Psoas muscle (tissue), 8 donors: Measurements from ENCODE around the gene IFNLR1. TPM values are rescaled to one million over a fixed set of nuclear protein-coding genes. Genes with fewer than 3 reads are reported as not detected.
"Not testable (repeated sequence)": the region's sequence is repeated elsewhere in the genome, so short reads cannot be mapped to it uniquely, and the experiment has no call there.

Experiments
- ATAC-seq, 4 donors: fragments of 200-7000 bp; cut with Tn5 transposase; one replicate each; pipeline ENCODE4 v1.9.1; 2020; ENCODE audit warnings: moderate library complexity in 3 of 4, mild to moderate bottlenecking in 2 of 4
- DNase-seq, 2 donors: peaks; one replicate each; pipeline ENCODE4 v3.0.0-alpha.2; 2020
- H3K27ac ChIP-seq: fragments of 200-600 bp; one replicate; pipeline ENCODE4 v1.8.0; 2022
- H3K27me3 ChIP-seq, 3 donors: fragments of 200-600 bp in 1 of 3; one replicate each; pipeline versions ENCODE4 v1.6.1 to v1.8.0; 2013 to 2022; ENCODE audit warnings: low read length in 2 of 3, mild to moderate bottlenecking in 2 of 3, moderate library complexity in 1 of 3; ENCODE audit not compliant: insufficient read depth in 3 of 3
- H3K36me3 ChIP-seq, 2 donors: fragments of 200-600 bp in 1 of 2; one replicate each; pipeline versions ENCODE4 v1.6.1 to v1.8.0; 2013 to 2022; ENCODE audit warnings: low read depth in 1 of 2, mild to moderate bottlenecking in 1 of 2, moderate library complexity in 1 of 2; ENCODE audit not compliant: insufficient read depth in 1 of 2
- H3K4me1 ChIP-seq: fragments of 200-600 bp; one replicate; pipeline ENCODE4 v1.8.0; 2022
- H3K4me3 ChIP-seq: fragments of 200-600 bp; one replicate; pipeline ENCODE4 v1.8.0; 2022; ENCODE audit warnings: mild to moderate bottlenecking
- H3K9me3 ChIP-seq: fragments of 200-600 bp; one replicate; pipeline ENCODE4 v1.8.0; 2022
- WGBS, 3 donors: extraction: QIAGEN DNeasy Blood & Tissue Kit; methylation state at CpG; one replicate each; pipeline versions ENCODE4 v1.1.6 to v1.1.7; 2013; 5-methylcytosine and 5-hydroxymethylcytosine counted together
- intact Hi-C, 2 donors: fragments of 100-400 bp; cut with DNase I; formaldehyde crosslinking; loops; one replicate each; pipeline versions ENCODE4 v1.11.0 to v1.14.2; 2022
- polyA plus RNA-seq, 3 donors: library from polyadenylated mRNA; stranded (reverse); fragments of 200-250 nt; gene quantifications; one replicate each; pipeline ENCODE4 v1.2.3, GENCODE V29; 2013
- total RNA-seq, 4 donors: library from RNA; stranded (reverse); fragmentation: NEBNext Ultra II Directional in 2 of 4; extraction: Animal tissue kit (Norgen Biotek cat#: 25700) in 2 of 4; gene quantifications; one replicate each; pipeline versions ENCODE4 v1.2.1 to v1.2.4, GENCODE V29; 2021 to 2023
- TF ChIP-seq, protein P1 (sequence below): fragments of 200-600 bp; IDR thresholded peaks from one replicate; pipeline ENCODE4 v1.8.0; 2022; ENCODE audit warnings: antibody characterized with exemption
- donor health status: healthy with polysubstance abuse.
- donor health status: DM: no; HTN: no; CAD: no; lungs with moderate emphysema.
- donor health status: Bipolar disorder and iron deficiency.
- donor health status: healthy.
- donor health status: DM: yes; HTN: yes; CAD: no.
- donor health status: DM: no; HTN: no; CAD: no.
- donor health status: DM: no; HTN: no; CAD: no.
- donor health status: DM: yes; HTN: yes; CAD: no.

Gene IFNLR1
- total and polyA plus RNA-seq, 7 donors: 0.05 to 3.9 (median 1.9) TPM

DNA sequence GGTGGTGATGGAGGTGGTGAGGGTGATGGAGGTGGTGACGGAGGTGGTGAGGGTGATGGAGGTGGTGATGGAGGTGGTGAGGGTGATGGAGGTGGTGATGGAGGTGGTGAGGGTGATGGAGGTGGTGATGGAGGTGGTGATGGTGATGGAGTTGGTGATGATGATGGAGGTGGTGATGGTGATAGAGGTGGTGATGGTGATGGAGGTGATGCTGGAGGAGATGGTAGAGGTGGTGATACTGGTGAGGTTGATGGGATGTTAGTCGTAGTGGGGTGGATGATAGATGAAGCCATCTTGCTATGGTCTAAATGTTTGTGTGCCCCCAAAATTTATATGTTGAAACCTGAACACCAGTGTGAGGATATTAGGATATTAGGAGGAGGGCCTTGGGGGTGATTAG, 25.3 kb upstream of the IFNLR1 start:
- intact Hi-C loops: no loop called here
- TF ChIP-seq, protein P1, sequence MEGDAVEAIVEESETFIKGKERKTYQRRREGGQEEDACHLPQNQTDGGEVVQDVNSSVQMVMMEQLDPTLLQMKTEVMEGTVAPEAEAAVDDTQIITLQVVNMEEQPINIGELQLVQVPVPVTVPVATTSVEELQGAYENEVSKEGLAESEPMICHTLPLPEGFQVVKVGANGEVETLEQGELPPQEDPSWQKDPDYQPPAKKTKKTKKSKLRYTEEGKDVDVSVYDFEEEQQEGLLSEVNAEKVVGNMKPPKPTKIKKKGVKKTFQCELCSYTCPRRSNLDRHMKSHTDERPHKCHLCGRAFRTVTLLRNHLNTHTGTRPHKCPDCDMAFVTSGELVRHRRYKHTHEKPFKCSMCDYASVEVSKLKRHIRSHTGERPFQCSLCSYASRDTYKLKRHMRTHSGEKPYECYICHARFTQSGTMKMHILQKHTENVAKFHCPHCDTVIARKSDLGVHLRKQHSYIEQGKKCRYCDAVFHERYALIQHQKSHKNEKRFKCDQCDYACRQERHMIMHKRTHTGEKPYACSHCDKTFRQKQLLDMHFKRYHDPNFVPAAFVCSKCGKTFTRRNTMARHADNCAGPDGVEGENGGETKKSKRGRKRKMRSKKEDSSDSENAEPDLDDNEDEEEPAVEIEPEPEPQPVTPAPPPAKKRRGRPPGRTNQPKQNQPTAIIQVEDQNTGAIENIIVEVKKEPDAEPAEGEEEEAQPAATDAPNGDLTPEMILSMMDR: no peak
- 83 to 94% (median 86%) methylated on average over 1 of the region's 2 CpGs for WGBS, 3 donors
- DNase-seq (no peak), ATAC-seq (no peak)
- no peaks in the 10 kb centered on the region for H3K9me3 ChIP-seq
- no peaks in the 10 kb centered on the region for H3K36me3 ChIP-seq
- H3K4me3 ChIP-seq: no peak overlapping the region
- no peak overlapping the region for H3K27ac ChIP-seq
- no peaks in the 10 kb centered on the region for H3K4me1 ChIP-seq
- H3K27me3 ChIP-seq: peaks cover 0 to 23% (median 1%) of the 10 kb centered on the region in 3 donors

DNA sequence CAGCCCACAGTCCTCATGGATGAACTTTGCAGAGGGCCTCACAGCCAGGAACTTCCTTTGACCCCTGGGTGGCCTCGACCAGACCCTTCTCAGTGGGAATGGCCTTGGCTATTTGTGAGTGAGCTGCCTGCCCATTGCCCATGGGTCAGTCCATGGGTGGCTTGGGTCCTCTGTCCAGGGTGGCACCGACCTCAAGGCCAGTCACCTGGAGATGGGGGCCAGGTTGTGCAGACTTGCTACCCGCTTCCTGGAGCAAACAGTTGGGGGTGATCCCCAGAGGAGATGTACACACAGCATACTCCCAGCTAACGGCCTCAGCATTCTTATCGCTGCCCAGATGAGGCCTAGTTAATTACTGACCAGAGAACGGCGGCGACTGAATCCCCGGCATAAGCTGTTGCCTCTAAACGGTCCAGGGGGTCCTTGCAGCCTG, 23.1 kb upstream of the IFNLR1 start:
- TF ChIP-seq, protein P1: no peak
- Histone ChIP-seq H3K9me3 (no peaks in the 10 kb centered on the region), H3K36me3 (no peaks in the 10 kb centered on the region), H3K27ac (no peak overlapping the region), H3K4me3 (no peak overlapping the region), H3K4me1 (no peaks in the 10 kb centered on the region), H3K27me3 (peaks cover 0 to 16% (median 0%) of the 10 kb centered on the region in 3 donors)
- no peak for DNase-seq
- ATAC-seq: no peak
- intact Hi-C loops: no loop called here
- 71 to 77% (median 75%) methylated on average over 10 of the region's 10 CpGs for WGBS, 3 donors

DNA sequence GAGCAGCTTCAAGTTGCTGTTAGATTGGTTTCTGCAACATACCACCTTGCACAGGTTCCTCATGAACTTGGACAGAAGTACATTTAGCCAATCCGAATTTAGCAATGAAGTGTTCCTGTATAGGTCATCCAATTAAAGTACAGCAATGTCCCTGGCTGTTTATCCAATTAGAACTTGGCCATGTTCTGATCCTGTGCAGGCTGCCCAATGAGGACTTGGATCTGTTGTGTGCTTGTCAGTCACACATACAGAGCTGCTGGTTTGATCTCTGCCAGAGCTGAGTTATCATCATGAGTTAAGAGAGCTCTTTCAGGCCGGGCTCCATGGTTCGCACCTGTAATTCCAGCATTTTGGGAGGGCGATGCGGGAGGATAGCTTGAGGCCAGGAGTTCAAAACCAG, 22.0 kb upstream of the IFNLR1 start:
- intact Hi-C loops: no loop called here
- ATAC-seq (no peak), DNase-seq (no peak)
- no peaks in the 10 kb centered on the region for H3K9me3 ChIP-seq
- H3K4me3 ChIP-seq: no peak overlapping the region
- peaks cover 0 to 11% (median 0%) of the 10 kb centered on the region in 3 donors for H3K27me3 ChIP-seq
- WGBS, 3 donors: 84 to 91% (median 89%) methylated on average over 5 of the region's 5 CpGs
- H3K4me1 ChIP-seq: no peaks in the 10 kb centered on the region
- H3K27ac ChIP-seq: no peak overlapping the region
- TF ChIP-seq, protein P1: no peak
- H3K36me3 ChIP-seq: no peaks in the 10 kb centered on the region

DNA sequence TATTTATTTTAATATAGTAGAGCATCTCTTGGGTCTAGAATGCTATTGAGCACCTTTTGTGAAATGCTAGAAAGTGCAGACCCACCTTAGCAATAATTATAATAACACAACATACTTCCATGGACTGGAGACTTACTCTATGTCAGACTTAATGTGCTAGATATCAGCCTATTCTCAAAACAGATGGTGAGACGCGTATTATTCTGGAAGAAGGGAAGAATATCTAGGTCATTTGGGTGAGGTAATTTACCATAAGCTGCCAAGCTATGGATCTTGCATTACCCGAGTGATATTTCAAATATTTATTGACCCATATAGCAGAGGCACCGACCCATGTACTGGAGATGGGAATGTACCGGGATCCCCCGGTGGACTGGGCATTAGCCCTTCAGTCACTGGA, 20.6 kb upstream of the IFNLR1 start:
- DNase-seq (no peak), ATAC-seq (no peak)
- Histone ChIP-seq H3K9me3 (no peaks in the 10 kb centered on the region), H3K4me1 (no peaks in the 10 kb centered on the region), H3K27ac (no peak overlapping the region), H3K27me3 (peaks cover 0 to 11% (median 0%) of the 10 kb centered on the region in 3 donors), H3K4me3 (no peak overlapping the region), H3K36me3 (no peaks in the 10 kb centered on the region)
- intact Hi-C loops: no loop called here
- WGBS, 3 donors: 77 to 89% (median 78%) methylated on average over 6 of the region's 6 CpGs
- TF ChIP-seq, protein P1: no peak

DNA sequence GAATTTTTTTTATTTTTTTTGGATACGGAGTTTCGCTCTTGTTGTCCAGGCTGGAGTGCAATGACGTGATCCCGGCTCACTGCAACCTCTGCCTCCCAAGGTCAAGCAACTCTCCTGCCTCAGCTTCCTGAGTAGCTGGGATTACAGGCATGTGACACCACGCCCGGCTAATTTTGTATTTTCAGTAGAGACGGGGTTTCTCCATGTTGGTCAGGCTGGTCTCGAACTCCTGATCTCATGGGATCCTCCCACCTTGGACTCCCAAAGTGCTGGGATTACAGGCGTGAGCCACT, 20.3 kb upstream of the IFNLR1 start:
- DNase-seq, ATAC-seq, intact Hi-C loops, H3K9me3 ChIP-seq, H3K4me3 ChIP-seq, H3K4me1 ChIP-seq, H3K27ac ChIP-seq, H3K36me3 ChIP-seq: not testable (repeated sequence)
- H3K27me3 ChIP-seq: peaks cover 0 to 11% (median 0%) of the 10 kb centered on the region in 3 donors
- 63 to 78% (median 64%) methylated on average over 9 of the region's 9 CpGs for WGBS, 3 donors
